CD4-positive, alpha-beta T cell (primary cell): ENCODE results near the gene AKAP12. TPM values are rescaled to one million over a fixed set of nuclear protein-coding genes. Genes with fewer than 3 reads are reported as not detected.
"Not testable (repeated sequence)": the region's sequence is repeated elsewhere in the genome, so short reads cannot be mapped to it uniquely, and the experiment has no call there.

Source experiments
- ATAC-seq: fragments of 200-7000 bp; cut with Tn5 transposase; one replicate; pipeline ENCODE4 v1.10.0; 2022; ENCODE audit warnings: mild to moderate bottlenecking; ENCODE audit not compliant: poor library complexity
- CTCF ChIA-PET: fragments of 350-600 bp; sonication (Branson Sonifier 250); formaldehyde crosslinking; loops from one replicate; lab custom pipeline; 2021; ENCODE audit warnings: antibody characterized with exemption, inconsistent platforms; lab: Charles Lee
- POLR2A ChIA-PET: fragments of 350-600 bp; sonication (Branson Sonifier 250); formaldehyde crosslinking; loops from one replicate; lab custom pipeline; 2021; ENCODE audit warnings: antibody characterized with exemption, inconsistent platforms; lab: Charles Lee
- DNase-seq, 14 experiments: peaks; one replicate each; pipeline ENCODE4 v3.0.0-alpha.2; 2013 to 2020; ENCODE audit warnings: mixed read lengths in 2 of 14
- H3K27ac ChIP-seq, 2 donors: one replicate each; pipeline versions ENCODE4 v1.5.1 to v1.7.0; 2013; ENCODE audit warnings: low read length in 2 of 2, low read depth in 1 of 2, mild to moderate bottlenecking in 1 of 2
- H3K27me3 ChIP-seq, 2 experiments: 1 replicate in 1 of 2; 2 replicates in 1 of 2; pipeline versions ENCODE4 v1.6.1 to v1.7.0; 2013; ENCODE audit warnings: low read length in 2 of 2, control low read depth in 1 of 2, mild to moderate bottlenecking in 1 of 2, moderate library complexity in 1 of 2; ENCODE audit not compliant: insufficient read depth in 2 of 2, control insufficient read depth in 1 of 2
- H3K36me3 ChIP-seq: one replicate; pipeline ENCODE4 v1.6.1; 2013; ENCODE audit warnings: low read length, control low read depth; ENCODE audit not compliant: insufficient read depth
- H3K4me1 ChIP-seq: one replicate; pipeline ENCODE4 v1.6.1; 2013; ENCODE audit warnings: low read length, control low read depth; ENCODE audit not compliant: insufficient read depth
- H3K4me3 ChIP-seq: one replicate; pipeline ENCODE4 v1.5.1; 2013; ENCODE audit warnings: mild to moderate bottlenecking, low read length, moderate library complexity
- H3K9me3 ChIP-seq, 2 experiments: 1 replicate in 1 of 2; 2 replicates in 1 of 2; pipeline versions ENCODE4 v1.6.1 to v1.7.0; 2013; ENCODE audit warnings: low read length in 2 of 2, mild to moderate bottlenecking in 2 of 2, control low read depth in 1 of 2, moderate library complexity in 1 of 2; ENCODE audit not compliant: control insufficient read depth in 1 of 2, insufficient read depth in 1 of 2
- H3K27ac Mint-ChIP-seq: one replicate; pipeline ENCODE4 v1.8.0; 2020; ENCODE audit warnings: mixed read lengths
- H3K27me3 Mint-ChIP-seq: one replicate; pipeline ENCODE4 v1.8.0; 2021; ENCODE audit warnings: mixed read lengths
- H3K36me3 Mint-ChIP-seq: one replicate; pipeline ENCODE4 v1.8.0; 2021; ENCODE audit warnings: low read depth, mixed read lengths
- H3K4me1 Mint-ChIP-seq: one replicate; pipeline ENCODE4 v1.8.0; 2021; ENCODE audit warnings: low read depth, mixed read lengths
- H3K4me3 Mint-ChIP-seq: one replicate; pipeline ENCODE4 v1.8.0; 2020; ENCODE audit warnings: mild to moderate bottlenecking, mixed read lengths
- H3K9me3 Mint-ChIP-seq: one replicate; pipeline ENCODE4 v1.8.0; 2020; ENCODE audit warnings: mixed read lengths
- intact Hi-C, 2 experiments: fragments of 100-400 bp; cut with DNase I in 1 of 2; cut with micrococcal nuclease in 1 of 2; formaldehyde crosslinking; loops; one replicate each; pipeline versions ENCODE4 v1.15.1 to v1.9.0; 2023 to 2025; cut with DNase I, micrococcal nuclease
- total RNA-seq, 174 experiments: library from RNA in 2 of 174; stranded (reverse) in 2 of 174; gene quantifications; one replicate each; pipeline ENCODE4 v1.2.3 and lab custom pipeline; 2021 to 2026
- TF ChIP-seq, protein P1 (sequence below): fragments of 200-600 bp; IDR thresholded peaks from one replicate; pipeline ENCODE4 v1.8.0; 2022; ENCODE audit warnings: antibody characterized with exemption, mild to moderate bottlenecking

The AKAP12 gene
- total RNA-seq, 2 experiments from 2014 or later = 0.03 to 0.05 TPM

GRCh38 chr6:151381722-151382121, 142.0 kb downstream of the AKAP12 start:
- TF ChIP-seq, protein P1, sequence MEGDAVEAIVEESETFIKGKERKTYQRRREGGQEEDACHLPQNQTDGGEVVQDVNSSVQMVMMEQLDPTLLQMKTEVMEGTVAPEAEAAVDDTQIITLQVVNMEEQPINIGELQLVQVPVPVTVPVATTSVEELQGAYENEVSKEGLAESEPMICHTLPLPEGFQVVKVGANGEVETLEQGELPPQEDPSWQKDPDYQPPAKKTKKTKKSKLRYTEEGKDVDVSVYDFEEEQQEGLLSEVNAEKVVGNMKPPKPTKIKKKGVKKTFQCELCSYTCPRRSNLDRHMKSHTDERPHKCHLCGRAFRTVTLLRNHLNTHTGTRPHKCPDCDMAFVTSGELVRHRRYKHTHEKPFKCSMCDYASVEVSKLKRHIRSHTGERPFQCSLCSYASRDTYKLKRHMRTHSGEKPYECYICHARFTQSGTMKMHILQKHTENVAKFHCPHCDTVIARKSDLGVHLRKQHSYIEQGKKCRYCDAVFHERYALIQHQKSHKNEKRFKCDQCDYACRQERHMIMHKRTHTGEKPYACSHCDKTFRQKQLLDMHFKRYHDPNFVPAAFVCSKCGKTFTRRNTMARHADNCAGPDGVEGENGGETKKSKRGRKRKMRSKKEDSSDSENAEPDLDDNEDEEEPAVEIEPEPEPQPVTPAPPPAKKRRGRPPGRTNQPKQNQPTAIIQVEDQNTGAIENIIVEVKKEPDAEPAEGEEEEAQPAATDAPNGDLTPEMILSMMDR = no peak
- ChIA-PET CTCF (interaction anchor here (0.6 kb wide), 1 partner anchor 94 kb away, joined by 3 read pairs; no protein-coding TSS in a partner anchor), POLR2A (interaction anchor here (5.1 kb wide), 1 partner anchor 9 kb away, joined by 45 read pairs; the partner anchor contains the start of gene ZBTB2)
- no peaks in the 10 kb centered on the region for H3K27me3 Mint-ChIP-seq
- peaks cover 70% of the 10 kb centered on the region for H3K4me1 Mint-ChIP-seq
- no peaks in the 10 kb centered on the region for H3K9me3 Mint-ChIP-seq
- DNase-seq = peak in 2 of 14 experiments; percentile 20 to 30
- no peak overlapping the region for H3K27ac ChIP-seq
- intact Hi-C loops = loop anchor here in 1 of 2 experiments (10.0 kb wide), 3 partner anchors 793 to 1837 kb away; partner anchors contain the start of genes FBXO5 and PPIL4
- H3K36me3 Mint-ChIP-seq = peaks cover 9% of the 10 kb centered on the region
- no peaks in the 10 kb centered on the region for H3K27me3 ChIP-seq
- peaks cover 36% of the 10 kb centered on the region for H3K4me1 ChIP-seq
- no peaks in the 10 kb centered on the region for H3K9me3 ChIP-seq
- ATAC-seq = no peak
- peak overlapping the region; percentile 68 for H3K4me3 Mint-ChIP-seq
- peak overlapping the region; percentile 93 for H3K27ac Mint-ChIP-seq
- H3K4me3 ChIP-seq = no peak overlapping the region
- peaks cover 11% of the 10 kb centered on the region for H3K36me3 ChIP-seq

GRCh38 chr6:151382631-151383030, 142.9 kb downstream of the AKAP12 start:
- Histone ChIP-seq H3K36me3 (peaks cover 11% of the 10 kb centered on the region), H3K4me1 (peaks cover 34% of the 10 kb centered on the region)
- POLR2A ChIA-PET = interaction anchor here (5.1 kb wide), 1 partner anchor 8 kb away, joined by 45 read pairs; the partner anchor contains the start of gene ZBTB2
- H3K27ac ChIP-seq, H3K27me3 Mint-ChIP-seq, H3K27me3 ChIP-seq, H3K9me3 ChIP-seq, H3K4me3 ChIP-seq, ATAC-seq, H3K4me3 Mint-ChIP-seq, H3K9me3 Mint-ChIP-seq, H3K27ac Mint-ChIP-seq, DNase-seq, H3K36me3 Mint-ChIP-seq: not testable (repeated sequence)
- intact Hi-C loops = loop anchor here in 1 of 2 experiments (10.0 kb wide), 3 partner anchors 792 to 1838 kb away; partner anchors contain the start of genes FBXO5 and PPIL4
- peaks cover 74% of the 10 kb centered on the region for H3K4me1 Mint-ChIP-seq
- CTCF ChIA-PET = interaction anchor here (0.6 to 0.8 kb wide), 2 partner anchors 9 to 94 kb away, joined by 3 read pairs; no protein-coding TSS in a partner anchor

DNA sequence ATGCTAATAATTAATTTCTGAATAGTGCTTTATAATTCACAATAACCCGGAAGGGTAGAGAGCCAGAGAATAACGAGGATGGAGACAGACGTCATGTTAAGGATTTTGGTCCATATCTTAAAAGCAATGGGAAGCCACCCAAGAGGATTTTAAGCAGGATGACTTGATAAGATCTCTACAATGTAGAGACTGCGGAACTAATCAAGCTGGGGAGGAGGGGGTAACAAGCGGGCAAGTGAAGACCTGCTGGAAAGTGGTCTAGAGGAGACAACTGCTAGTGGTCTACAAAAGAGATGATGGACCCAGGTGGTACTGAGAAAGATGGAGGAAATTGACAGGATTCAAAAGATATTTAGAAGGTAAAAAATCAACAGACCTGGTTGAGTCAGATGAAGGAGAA, 144.4 kb downstream of the AKAP12 start:
- no peak overlapping the region for H3K4me3 ChIP-seq
- CTCF ChIA-PET = no interaction called here
- no peaks in the 10 kb centered on the region for H3K27me3 Mint-ChIP-seq
- H3K4me1 ChIP-seq = peaks cover 42% of the 10 kb centered on the region
- no peaks in the 10 kb centered on the region for H3K9me3 Mint-ChIP-seq
- H3K27me3 ChIP-seq = no peaks in the 10 kb centered on the region
- intact Hi-C loops = loop anchor here in 1 of 2 experiments (2.0 to 10.0 kb wide), 4 partner anchors 13 to 1839 kb away; partner anchors contain the start of genes FBXO5 and PPIL4
- peak overlapping the region; percentile 66 for H3K27ac Mint-ChIP-seq
- H3K27ac ChIP-seq = no peak overlapping the region
- H3K4me3 Mint-ChIP-seq = peak overlapping the region; percentile 13
- H3K4me1 Mint-ChIP-seq = peaks cover 76% of the 10 kb centered on the region
- no peak for DNase-seq
- H3K36me3 ChIP-seq = peaks cover 11% of the 10 kb centered on the region
- POLR2A ChIA-PET = interaction anchor here (0.9 kb wide), 1 partner anchor 68 kb away, joined by 3 read pairs; the partner anchor contains the start of gene RMND1
- no peak for ATAC-seq
- peaks cover 9% of the 10 kb centered on the region for H3K36me3 Mint-ChIP-seq
- H3K9me3 ChIP-seq = no peaks in the 10 kb centered on the region
- TF ChIP-seq, protein P1 = no peak
